GM18499 (cell line): ENCODE data around the gene NRF1.

Source experiments
- ATAC-seq: cut with Tn5 transposase; IDR thresholded peaks from one replicate; pipeline ENCODE4 v1.9.1; 2021; ENCODE audit warnings: moderate number of reproducible peaks; ENCODE audit not compliant: insufficient read depth, unreplicated experiment

NRF1 gene

DNA sequence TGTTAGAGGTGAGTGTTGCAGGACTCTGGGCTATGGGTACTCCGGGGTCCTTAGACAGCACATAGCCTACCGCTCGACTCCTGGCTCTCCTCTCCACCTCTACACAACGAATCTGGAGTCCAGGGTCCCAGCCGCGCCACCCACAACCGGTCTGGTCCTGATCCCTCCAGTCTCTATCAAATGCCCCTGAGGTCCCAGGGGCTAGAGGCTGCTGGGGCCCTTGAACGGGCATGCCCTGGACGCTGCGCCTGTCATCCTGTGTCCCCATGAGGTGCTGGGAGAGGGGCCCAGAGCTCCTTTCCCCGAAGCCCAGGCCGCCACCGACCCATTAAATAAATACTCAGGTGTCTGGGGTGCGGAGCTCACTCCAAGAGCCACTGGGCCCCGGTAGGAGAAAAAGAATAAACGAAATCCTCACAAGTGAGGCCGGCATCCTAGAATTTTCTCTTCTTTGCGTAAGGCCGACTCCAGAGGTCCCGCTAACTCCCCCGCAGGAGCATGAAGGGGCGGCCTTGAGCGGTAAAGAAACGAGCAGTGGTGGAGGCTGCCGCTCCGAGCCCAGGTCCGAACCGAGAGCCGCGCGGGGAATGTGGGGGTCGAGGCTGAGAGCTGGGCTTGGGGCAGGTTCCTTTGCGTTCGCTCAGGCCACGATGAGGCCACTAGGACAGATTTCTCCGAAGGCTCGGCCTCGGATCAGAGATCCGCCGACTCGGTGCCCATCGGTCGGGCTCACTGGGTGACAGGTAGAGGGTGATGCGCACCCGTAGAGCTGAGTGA is 166.7 kb downstream of the NRF1 start:
- no peak for ATAC-seq

DNA sequence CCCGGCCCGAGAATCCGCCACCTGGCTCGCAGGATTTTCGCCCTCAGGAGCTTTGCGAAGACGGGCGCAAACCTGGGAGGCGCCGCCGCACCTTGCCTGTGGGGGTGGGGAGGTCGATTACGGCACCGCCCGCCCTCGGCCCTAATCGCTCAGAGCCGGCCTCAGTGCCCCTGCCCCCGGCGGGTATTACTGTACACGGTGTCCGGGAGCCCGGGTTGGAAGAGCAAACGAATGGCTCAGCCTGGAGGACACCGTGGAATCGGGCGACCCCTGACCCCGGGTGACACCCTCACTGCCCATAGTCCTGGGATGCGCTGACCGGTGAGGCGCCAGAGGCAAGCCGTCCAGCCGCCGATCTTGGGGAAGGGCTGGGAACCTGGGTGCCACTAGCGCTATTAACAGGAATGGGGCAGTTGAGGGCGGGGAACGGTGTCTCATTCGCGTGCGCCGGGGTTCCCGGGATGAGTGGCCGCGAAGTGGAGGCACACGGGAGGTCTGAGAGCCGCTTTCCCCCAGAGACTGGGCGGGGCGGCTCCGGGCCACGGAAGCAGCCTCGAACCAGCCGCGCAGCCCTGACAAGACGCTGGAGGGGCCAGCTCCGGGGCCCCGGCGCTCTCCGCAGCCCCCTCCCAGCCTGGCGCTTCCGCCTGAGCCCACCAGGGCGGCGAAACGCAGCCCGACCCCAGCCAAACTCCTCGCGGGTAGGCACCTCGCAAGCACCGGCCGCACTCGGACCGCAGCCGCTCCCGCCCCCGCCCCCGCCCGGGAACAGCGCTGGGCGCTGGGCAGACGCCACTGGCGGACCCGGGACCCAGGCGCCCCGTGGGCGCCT is 167.5 kb downstream of the NRF1 start:
- ATAC-seq: no peak

DNA sequence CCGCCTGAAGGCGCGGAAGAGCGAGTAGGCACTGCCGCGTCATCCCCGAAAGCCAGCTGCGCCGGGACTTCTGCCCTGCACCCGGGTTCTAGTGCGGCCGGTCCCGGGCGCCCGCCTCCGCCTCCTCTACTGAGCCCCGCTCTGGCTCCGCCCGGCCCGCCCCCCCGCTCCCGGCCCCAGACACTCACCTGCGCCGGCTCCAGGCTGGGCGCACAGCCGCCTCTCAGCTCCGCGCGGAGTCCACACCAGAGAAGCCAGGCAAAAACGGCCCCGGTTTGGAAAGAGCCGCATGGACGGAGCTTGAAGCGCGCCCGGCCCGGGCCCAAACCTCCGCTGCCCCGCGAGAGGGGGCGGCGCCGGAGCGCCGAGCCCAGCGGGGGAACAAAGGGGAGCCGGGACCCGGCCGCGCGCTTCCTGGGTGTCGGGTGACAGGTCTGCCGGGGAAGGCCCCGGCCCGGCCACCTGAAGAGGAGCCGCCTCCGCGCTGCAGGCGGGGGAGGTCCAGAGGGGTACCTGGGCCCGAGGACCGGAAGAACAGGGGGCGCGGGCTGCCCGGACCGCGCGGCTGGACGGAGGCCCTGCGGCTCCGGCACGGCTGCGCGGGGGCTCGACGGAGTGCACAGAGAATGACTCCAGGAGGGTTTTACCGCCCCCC is 168.2 kb downstream of the NRF1 start:
- ATAC-seq: no peak

DNA sequence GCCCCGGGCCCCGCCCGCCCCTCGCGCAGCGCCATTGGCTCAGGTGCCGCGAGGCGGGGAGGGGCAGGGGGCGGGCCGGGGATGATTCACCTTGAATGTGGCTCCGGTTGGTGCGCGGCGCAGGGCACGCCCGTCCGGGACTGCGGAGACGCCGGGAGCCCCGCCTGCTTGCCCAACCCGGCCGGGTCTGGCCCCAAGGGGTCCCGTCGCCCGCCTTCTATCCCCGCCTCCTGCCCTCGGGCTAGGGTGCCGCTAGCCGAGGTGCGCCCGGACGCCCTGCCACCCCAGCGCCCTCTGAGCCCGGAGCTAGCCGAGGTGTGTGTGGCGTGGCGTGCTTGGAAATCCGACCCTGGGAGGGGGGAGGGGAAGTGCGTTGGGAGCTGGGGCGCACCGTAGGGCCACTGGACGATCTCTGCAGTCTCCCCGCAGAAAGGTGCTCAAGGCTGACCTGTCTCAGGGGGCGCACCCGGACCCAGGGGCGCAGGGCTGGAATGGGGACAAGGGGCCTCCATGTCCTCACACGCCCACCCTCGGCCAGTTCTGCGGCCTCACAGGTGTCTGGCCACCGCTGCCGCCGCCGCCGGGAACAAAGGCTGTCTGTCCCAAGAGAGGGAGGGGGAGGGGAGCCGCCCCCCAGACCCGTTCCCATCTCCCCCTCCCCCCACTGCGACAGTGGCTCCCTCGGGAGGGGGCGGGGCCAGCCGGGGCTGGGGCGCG is 168.9 kb downstream of the NRF1 start:
- no peak for ATAC-seq

DNA sequence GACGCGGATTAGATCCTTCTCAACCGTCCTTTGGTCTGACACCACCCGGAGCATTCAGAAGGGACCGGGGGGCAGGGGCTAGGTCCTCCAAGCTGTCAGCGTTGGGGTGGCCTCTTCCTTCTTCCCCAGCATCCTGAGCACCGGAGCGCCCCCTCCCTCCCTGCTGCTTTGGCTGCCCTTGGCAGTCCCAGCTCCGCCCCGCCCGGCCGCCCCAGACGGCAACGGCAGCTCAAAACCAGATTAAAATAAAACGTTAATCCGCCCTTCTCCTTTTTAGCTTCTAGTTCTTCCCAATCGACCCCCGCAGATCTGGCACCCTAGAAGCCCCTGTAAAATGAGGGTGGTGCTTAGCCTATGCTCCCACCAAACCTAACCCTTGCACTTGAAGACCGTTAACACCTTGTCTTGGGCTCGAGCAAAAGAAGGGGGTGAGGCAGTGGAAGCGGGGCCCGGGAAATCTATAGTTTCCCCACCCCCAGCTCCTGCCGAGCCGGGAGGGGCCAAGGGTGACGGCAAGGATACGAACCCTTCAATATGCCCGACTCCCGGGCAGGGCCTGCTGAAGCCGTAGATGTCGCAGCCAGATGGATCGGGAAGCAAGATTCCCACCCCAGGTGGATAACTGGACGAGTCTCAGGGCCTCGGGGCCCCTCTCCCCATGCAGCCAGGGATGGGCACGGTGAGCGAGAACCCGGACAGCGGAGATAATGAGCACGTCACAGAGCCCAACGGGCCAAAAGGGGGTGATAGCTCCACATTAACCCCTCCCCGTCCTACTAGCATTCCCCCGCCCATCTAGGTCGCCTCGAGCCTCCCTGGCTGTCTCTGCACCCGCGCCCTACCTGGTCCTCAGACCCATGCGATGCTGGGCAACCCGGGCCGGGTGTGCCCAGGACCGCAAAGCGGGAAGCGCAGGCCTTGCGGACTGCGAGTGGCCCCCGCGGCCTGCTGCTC is 169.7 kb downstream of the NRF1 start:
- ATAC-seq: no peak

DNA sequence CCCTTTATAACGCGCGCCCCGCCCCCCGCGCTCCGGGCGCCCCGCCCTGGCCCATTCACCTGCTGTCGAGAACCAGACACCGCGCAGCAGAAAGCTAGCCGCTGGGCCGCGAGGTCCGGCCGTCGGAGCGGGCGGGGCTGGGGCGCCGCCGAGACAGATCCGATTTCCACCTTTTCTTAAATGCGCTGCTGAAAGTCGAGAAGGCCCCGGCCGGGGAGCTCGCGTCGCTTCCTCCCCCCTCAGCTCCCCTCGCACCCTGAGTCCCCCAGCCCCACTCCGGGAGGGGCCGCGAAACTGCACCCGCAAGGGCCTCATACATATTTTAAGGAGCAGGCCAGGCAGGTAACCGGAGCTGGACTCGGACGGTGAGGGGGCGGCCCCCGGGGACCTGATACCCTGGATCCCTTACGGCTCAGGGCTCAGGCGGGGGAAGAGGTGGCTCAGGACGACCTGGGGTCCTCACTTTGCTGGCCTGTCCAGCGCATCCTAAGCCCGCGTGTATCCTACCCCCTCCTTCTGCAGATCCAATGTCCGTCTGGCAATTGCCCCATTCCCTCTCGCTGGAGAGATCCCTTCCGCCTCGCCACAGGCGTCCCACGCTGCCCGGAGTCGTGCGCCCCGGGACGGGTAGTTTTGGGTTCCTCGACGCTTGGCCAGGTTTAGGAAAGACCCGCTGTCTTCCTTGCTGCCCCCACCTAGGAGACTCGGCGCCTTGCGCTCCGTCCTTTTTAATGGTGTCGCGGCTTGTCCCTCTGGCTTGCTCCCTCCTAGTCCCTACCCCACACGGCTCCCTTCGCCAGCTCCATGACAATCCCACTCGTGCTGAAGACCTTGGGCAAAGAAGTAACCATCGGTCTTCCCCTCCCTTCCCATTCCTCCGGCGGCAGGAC is 170.7 kb downstream of the NRF1 start:
- ATAC-seq: no peak

DNA sequence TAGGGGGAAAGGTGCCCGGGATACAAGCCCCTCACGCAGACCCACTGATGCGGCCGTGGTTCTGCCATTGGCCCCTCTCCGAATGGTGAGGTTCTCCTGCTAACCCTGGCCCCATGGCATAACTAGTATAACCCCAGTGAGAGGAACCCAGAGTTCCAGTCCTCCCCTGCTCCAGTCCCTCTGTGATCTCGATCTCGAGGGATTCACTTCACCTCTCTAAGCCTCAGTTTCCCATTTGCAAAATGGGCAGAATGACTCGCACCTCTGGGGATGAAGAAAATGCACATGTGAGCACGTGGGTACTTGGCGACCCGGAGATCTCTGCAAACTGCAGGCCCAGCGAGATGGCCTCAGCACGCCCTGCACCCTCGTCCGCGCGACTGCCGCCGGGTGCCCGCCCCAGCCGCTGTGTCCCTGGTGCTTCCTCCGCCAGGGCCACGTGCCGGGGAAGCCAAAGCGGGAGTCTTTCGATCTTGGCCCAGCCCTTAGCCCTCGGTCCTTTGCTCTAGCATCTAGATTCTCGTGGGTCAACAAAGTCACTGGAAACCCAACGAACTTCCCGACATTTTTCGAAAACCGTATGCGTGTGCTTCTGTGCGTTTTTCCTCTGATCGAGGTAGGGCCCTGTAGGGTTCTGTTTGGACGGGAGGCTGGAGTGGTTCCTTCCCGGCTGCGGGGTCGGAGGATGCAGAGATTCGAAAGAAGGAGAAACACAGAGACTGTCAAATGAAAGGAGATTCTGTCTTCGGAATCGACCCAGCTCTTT is 171.5 kb downstream of the NRF1 start:
- no peak for ATAC-seq

DNA sequence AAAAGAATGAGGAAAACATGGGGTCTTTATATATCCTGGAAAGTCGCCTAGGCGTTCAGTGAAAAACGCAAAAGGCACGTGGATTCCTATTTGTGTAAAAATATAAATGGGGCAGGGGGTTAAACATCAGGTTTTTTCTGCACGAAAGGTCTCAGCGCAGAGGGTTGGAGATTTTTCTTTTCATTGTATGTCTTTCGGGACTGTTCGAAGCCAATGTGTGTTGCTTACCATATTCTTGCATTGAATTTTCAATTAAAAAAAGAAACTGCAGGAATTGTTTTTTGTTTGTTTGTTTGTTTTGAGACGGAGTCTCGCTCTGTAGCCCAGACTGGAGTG is 172.0 kb downstream of the NRF1 start:
- ATAC-seq: no peak

DNA sequence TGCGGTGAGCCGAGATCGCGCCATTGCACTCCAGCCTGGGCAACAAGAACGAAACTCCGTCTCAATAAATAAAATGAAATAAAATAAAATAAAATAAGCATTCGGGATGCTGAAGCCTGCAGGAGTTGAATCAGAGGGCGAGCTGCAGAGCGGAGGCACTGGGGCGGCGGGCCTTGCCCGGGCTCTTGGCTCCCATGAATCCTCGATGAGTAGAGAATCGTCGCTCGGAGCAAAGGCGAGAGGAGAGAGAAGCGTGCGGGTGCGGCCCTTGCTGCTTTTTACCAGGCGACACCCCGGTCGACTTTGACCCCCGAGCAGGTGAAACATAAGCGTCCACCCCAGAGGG is 172.9 kb downstream of the NRF1 start:
- ATAC-seq: no peak

DNA sequence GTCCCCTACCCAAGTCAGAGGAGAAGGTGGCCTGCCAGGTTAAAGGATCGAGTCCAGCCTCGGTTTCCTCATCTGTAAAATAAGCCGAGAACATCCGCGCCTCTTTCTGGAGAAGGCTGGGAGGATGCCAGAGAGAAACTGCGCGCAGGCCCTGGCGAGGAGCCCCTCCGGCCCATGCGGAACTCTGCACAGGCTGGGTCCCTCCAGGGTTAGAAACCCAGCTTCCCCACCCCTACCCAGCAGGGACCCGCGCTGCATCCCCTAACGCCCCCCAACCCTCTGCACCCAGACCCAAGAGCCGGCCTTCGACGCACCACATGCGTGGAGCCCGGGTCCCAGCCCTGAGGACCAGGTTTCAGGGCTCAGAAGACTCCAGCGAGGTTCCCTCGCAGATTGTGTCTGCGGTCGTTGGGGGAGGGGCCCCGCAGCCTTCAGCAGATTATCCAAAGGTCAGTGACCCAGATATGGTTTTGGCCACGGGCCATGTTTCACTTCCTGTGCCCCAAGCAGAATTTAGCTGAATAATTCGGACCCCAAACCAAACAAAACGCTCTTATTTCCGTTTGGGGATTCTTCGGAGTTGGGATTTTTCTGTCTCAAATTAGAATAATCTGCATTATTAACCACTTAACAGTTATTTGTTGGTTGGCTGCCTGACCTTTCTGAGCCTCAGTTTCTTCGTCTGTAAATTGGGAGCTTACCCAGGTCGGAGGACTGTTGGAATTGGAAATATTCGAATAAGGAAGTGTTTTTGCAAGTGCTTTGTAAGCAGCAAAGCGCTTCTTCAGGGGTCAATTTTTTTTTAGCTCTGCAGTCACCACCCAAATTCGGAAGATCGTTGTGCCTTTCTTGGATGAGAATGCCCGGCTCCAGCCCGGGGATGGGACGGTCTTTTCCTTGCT is 173.5 kb downstream of the NRF1 start:
- no peak for ATAC-seq

DNA sequence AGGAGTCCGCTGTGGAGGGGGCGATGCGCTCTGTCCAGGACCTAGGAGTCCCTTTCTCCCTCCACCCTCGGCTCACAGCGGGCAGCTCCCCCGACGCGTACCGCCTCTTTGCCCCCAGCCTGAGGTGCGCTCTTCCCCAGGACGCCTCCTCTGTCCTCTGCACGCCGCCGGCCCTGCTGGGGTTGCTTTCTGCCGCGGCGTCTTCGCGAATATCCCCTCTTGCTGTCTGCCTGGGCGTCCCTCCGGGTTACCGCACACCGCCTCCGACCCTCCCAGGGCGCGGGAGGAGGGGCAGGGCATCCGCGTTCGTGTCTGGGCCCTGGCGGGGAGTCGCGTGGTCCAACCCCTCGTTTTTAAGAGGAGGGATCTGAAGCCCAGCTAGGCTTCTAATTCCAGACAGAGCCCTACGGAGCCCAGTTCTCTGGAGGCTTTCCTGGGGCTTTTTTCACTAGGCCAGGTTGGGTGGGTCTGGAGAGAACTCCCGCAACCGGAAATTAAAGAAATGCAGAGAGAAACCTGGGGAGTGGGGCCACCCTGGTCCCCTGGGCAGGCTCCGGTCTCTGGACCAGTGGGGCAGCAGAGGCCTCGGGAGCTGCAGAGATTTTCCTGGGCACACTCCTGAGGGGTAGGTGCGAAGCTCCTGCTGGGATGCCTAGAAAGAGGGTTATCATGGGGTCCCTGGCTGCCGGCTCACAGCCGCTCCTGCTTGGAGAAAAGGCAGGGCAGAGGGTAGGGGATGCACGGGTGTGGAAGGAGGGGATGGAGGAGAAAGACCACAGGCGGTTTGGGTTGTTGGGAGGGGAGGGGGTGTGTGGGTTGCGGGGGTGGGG is 174.4 kb downstream of the NRF1 start:
- no peak for ATAC-seq

DNA sequence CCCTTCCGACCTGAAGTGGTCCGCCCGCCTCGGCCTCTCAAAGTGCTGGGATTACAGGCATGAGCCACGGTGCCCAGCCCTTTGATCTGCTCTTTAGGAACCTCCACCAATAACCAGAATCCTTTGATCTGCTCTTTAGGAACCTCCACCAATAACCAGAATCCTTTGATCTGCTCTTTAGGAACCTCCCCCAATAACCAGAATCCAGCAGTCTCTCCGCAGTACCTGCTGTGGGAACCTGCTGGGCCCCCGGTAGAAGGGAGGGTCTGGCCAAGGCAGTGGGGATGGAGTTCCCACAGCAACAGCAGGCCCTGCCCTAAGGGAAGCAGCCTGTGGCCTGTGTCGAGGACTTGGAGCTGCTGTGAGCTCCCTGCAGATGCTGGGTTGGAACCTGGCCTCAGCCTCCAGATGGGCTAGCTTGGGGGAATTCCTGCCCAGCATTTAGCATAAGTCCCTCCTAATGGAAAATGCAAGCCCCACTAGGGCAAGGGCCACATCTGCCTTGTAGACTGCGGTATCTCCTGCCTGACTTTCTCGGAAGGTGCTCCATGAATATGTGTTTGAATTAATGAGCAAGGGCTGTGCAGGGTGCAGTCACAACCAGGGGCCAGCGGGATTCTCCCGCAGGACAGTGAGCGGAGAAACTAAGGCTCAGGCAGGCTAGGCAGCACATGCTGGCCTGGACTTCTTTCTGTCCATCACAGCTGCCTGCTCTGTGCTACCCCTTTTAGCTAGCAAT is 175.5 kb downstream of the NRF1 start:
- ATAC-seq: no peak

DNA sequence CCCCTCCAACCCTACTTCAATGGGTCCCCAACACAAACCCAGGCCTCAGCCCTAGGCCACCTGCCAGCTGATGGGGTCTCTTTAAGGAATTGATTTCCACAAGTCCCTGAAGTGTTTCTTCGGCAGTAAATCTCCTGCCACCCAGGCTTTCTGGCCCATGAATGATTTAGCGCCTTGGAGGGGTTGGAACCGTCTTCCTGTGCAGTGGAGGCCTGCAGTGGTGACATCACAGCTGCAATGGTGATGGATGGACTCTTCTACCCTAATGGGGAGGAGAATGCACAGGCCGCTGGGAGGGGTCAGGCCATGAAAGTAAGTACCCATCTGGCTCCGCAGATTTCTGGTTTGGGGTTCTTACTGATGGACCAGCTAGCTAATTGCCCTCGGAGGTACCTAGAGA is 177.5 kb downstream of the NRF1 start:
- no peak for ATAC-seq

DNA sequence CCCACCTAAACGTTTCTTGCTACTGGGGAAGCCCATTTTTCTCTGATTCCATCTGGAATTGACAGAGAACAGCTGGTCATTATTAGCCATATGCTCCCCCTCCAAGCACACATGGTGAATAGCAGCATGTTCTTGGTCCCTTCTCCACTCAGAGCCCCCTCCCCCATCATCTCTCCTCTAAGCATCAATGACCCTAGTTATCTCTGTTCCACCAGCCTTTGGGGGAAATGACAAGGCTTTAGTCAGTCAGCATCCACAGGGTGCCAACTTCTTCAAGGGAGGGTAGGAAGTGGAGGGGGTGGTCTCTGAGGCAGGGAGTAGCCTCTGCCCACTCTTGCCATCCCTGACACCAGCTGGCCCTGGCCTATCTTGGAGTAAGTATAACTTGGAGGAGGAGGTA is 178.1 kb downstream of the NRF1 start:
- no peak for ATAC-seq

DNA sequence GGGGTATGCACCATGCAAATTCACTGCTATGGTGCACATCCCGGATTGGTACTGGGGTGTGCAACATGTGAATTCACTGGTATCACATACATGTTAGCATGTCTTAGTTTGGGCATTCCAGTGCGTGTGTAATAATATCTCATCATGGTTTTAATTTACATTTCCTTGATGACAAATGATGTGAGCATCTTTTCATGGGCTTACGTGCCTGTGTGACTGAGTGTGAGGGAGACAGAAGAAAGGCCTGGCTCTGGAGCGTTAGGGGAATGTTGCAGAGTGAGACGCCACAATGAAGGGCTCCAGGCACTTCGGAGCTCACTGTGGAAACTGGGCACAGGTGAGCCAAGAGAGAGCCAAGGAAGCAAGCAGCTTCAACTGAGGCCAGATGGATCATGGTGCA is 178.6 kb downstream of the NRF1 start:
- no peak for ATAC-seq

DNA sequence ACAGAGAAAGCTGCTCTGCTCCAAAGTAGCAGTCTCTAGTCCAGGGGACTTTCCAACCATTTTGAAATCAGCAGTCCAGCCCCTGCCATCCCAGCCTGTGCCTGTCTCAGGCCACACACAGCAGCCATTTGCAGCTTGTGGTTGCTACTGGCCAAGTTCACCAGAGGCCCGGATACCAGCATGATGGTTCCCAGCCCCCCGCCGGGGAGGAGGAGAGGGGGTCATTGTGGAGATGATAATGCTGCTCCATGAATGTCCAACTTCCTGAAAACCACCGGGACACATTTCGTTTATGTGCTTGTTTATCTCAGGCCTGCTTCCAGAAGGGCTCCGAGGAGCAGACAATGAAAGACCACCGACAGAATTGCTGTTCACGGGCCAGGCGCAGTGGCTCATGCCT is 181.2 kb downstream of the NRF1 start:
- ATAC-seq: no peak
